Kidney glomerular epithelial cell (primary cell): ENCODE results near the gene NLRX1.
"Not testable (repeated sequence)": the region's sequence is repeated elsewhere in the genome, so short reads cannot be mapped to it uniquely, and the experiment has no call there.

ENCODE experiments used
- DNase-seq: peaks from one replicate; lab custom pipeline; 2025; lab: John Stamatoyannopoulos, UW

NLRX1 gene

GRCh38 chr11:119206511-119207414 lies 38.2 kb downstream of the NLRX1 start:
- no peak for DNase-seq

GRCh38 chr11:119207415-119207960 lies 39.0 kb downstream of the NLRX1 start:
- DNase-seq: no peak

GRCh38 chr11:119209186-119209585 lies 40.7 kb downstream of the NLRX1 start:
- DNase-seq: no peak

- no peak for DNase-seq
Measured at GRCh38 chr11:119210050-119210449, 41.5 kb downstream of the NLRX1 start.

GRCh38 chr11:119218141-119218878 lies 49.8 kb downstream of the NLRX1 start:
- DNase-seq: peak; percentile 78

GRCh38 chr11:119222308-119222707 lies 53.8 kb downstream of the NLRX1 start:
- DNase-seq: no peak

GRCh38 chr11:119222891-119223290 lies 54.4 kb downstream of the NLRX1 start:
- no peak for DNase-seq

- DNase-seq: no peak
Measured at GRCh38 chr11:119223856-119224255, 55.3 kb downstream of the NLRX1 start.

- not testable (repeated sequence) for DNase-seq
Measured at GRCh38 chr11:119228535-119229287, 60.2 kb downstream of the NLRX1 start.

GRCh38 chr11:119229288-119229672 lies 60.8 kb downstream of the NLRX1 start:
- no peak for DNase-seq

- no peak for DNase-seq
Measured at GRCh38 chr11:119229741-119230140, 61.2 kb downstream of the NLRX1 start.
